ENCODE data around the gene JMJD1C. TPM values are rescaled to one million over a fixed set of nuclear protein-coding genes. Genes with fewer than 3 reads are reported as not detected.

Gene JMJD1C
- polyA plus RNA-seq, 2 of the 4 experiments (the other 2 are of a cell fraction): 15.9 to 47.2 TPM

- 91% methylated on average over 1 of the region's 1 CpG for WGBS (ENCODE audit: missing lambda C conversion rate)
- no peak overlapping the region for H3K4me3 ChIP-seq
- TF ChIP-seq TP53 (CRISPR knock-in tag; IDR thresholded peaks at IDR 0.05) (no peak), HDAC2 (IDR thresholded peaks at IDR 0.05) (no peak), RAD21 (conservative IDR thresholded peaks at IDR 0.05 in 1 of 2, IDR thresholded peaks at IDR 0.05 in 1 of 2) (no peak), HMGXB4 (CRISPR knock-in tag; IDR thresholded peaks at IDR 0.05; ENCODE audit: borderline replicate concordance) (no peak), RARB (CRISPR knock-in tag; IDR thresholded peaks at IDR 0.05) (no peak), HOXA7 (CRISPR knock-in tag; IDR thresholded peaks at IDR 0.05) (no peak), POLR2AphosphoS2 (conservative IDR thresholded peaks at IDR 0.05; ENCODE audit: low read length) (no peak), HEYL (CRISPR knock-in tag; IDR thresholded peaks at IDR 0.05) (no peak), CEBPB (IDR thresholded peaks at IDR 0.05) (no peak), CBX8 (IDR thresholded peaks at IDR 0.05) (no peak), SMC3 (IDR thresholded peaks at IDR 0.05) (no peak), CHD2 (IDR thresholded peaks at IDR 0.05; ENCODE audit: low read length, partially characterized antibody) (no peak), ATOH8 (CRISPR knock-in tag; IDR thresholded peaks at IDR 0.05; ENCODE audit: low read depth) (no peak), NFE2L2 (conservative IDR thresholded peaks at IDR 0.05; ENCODE audit: low read length) (no peak), GATA3 (IDR thresholded peaks at IDR 0.05; ENCODE audit: borderline replicate concordance) (no peak)
- TF ChIP-seq, protein P1, sequence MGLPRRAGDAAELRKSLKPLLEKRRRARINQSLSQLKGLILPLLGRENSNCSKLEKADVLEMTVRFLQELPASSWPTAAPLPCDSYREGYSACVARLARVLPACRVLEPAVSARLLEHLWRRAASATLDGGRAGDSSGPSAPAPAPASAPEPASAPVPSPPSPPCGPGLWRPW (IDR thresholded peaks at IDR 0.05): no peak
- TF ChIP-seq, protein P2, sequence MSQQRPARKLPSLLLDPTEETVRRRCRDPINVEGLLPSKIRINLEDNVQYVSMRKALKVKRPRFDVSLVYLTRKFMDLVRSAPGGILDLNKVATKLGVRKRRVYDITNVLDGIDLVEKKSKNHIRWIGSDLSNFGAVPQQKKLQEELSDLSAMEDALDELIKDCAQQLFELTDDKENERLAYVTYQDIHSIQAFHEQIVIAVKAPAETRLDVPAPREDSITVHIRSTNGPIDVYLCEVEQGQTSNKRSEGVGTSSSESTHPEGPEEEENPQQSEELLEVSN (IDR thresholded peaks at IDR 0.05; ENCODE audit: borderline replicate concordance, low read depth): no peak
- TF ChIP-seq, protein P3, sequence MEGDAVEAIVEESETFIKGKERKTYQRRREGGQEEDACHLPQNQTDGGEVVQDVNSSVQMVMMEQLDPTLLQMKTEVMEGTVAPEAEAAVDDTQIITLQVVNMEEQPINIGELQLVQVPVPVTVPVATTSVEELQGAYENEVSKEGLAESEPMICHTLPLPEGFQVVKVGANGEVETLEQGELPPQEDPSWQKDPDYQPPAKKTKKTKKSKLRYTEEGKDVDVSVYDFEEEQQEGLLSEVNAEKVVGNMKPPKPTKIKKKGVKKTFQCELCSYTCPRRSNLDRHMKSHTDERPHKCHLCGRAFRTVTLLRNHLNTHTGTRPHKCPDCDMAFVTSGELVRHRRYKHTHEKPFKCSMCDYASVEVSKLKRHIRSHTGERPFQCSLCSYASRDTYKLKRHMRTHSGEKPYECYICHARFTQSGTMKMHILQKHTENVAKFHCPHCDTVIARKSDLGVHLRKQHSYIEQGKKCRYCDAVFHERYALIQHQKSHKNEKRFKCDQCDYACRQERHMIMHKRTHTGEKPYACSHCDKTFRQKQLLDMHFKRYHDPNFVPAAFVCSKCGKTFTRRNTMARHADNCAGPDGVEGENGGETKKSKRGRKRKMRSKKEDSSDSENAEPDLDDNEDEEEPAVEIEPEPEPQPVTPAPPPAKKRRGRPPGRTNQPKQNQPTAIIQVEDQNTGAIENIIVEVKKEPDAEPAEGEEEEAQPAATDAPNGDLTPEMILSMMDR (IDR thresholded peaks at IDR 0.05): no peak
- POLR2A ChIA-PET: no interaction called here
- no peaks in the 10 kb centered on the region for H3K4me1 ChIP-seq
- CTCF ChIA-PET: interaction anchor here (1.5 kb wide), 1 partner anchor 9 kb away, joined by 5 read pairs; no protein-coding TSS in a partner anchor
- ATAC-seq (no peak), FAIRE-seq (no peak), DNase-seq (ENCODE audit: low read depth in 1 of 2, low spot score in 1 of 2) (no peak)
- no peak overlapping the region for H3K27ac ChIP-seq
- H3K4me2 ChIP-seq: no peak overlapping the region
- no peaks in the 10 kb centered on the region for H3K9me3 ChIP-seq
Observed at GRCh38 chr10:63175534-63175933, 290.2 kb downstream of the JMJD1C start.

- Histone ChIP-seq H3K4me3 (no peak overlapping the region), H3K27ac (no peak overlapping the region), H3K4me1 (no peaks in the 10 kb centered on the region), H3K9me3 (no peaks in the 10 kb centered on the region), H3K4me2 (no peak overlapping the region)
- ChIA-PET CTCF (interaction anchor here (1.0 to 1.3 kb wide), 3 partner anchors 13 to 547 kb away, joined by 3 read pairs; no protein-coding TSS in a partner anchor), POLR2A (interaction anchor here (0.6 kb wide), 1 partner anchor 380 kb away, joined by 5 read pairs; no protein-coding TSS in a partner anchor)
- FAIRE-seq: no peak
- 94% methylated on average over 1 of the region's 1 CpG for WGBS (ENCODE audit: missing lambda C conversion rate)
- no peak for ATAC-seq
- DNase-seq (ENCODE audit: low read depth in 1 of 2, low spot score in 1 of 2): no peak
- TF ChIP-seq, protein P4, sequence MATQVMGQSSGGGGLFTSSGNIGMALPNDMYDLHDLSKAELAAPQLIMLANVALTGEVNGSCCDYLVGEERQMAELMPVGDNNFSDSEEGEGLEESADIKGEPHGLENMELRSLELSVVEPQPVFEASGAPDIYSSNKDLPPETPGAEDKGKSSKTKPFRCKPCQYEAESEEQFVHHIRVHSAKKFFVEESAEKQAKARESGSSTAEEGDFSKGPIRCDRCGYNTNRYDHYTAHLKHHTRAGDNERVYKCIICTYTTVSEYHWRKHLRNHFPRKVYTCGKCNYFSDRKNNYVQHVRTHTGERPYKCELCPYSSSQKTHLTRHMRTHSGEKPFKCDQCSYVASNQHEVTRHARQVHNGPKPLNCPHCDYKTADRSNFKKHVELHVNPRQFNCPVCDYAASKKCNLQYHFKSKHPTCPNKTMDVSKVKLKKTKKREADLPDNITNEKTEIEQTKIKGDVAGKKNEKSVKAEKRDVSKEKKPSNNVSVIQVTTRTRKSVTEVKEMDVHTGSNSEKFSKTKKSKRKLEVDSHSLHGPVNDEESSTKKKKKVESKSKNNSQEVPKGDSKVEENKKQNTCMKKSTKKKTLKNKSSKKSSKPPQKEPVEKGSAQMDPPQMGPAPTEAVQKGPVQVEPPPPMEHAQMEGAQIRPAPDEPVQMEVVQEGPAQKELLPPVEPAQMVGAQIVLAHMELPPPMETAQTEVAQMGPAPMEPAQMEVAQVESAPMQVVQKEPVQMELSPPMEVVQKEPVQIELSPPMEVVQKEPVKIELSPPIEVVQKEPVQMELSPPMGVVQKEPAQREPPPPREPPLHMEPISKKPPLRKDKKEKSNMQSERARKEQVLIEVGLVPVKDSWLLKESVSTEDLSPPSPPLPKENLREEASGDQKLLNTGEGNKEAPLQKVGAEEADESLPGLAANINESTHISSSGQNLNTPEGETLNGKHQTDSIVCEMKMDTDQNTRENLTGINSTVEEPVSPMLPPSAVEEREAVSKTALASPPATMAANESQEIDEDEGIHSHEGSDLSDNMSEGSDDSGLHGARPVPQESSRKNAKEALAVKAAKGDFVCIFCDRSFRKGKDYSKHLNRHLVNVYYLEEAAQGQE (IDR thresholded peaks at IDR 0.05): no peak
- TF ChIP-seq, protein P1 (IDR thresholded peaks at IDR 0.05): no peak
- TF ChIP-seq HOXA7 (CRISPR knock-in tag; IDR thresholded peaks at IDR 0.05) (no peak), ZSCAN20 (CRISPR knock-in tag; IDR thresholded peaks at IDR 0.05) (no peak), BCL3 (IDR thresholded peaks at IDR 0.05) (no peak), MAZ (IDR thresholded peaks at IDR 0.05; ENCODE audit: borderline replicate concordance, low read depth, low read length) (no peak), CHD2 (IDR thresholded peaks at IDR 0.05; ENCODE audit: low read length, partially characterized antibody) (no peak), RARB (CRISPR knock-in tag; IDR thresholded peaks at IDR 0.05) (no peak), BHLHE40 (IDR thresholded peaks at IDR 0.05; ENCODE audit: low read depth, low read length) (no peak), FOSB (CRISPR knock-in tag; IDR thresholded peaks at IDR 0.05) (no peak)
Observed at GRCh38 chr10:63173468-63174232, 292.1 kb downstream of the JMJD1C start.
